ENCODE data around the gene CDKL1. TPM values are rescaled to one million over a fixed set of nuclear protein-coding genes. Genes with fewer than 3 reads are reported as not detected.
"Not testable (repeated sequence)": the region's sequence is repeated elsewhere in the genome, so short reads cannot be mapped to it uniquely, and the experiment has no call there.

Gene CDKL1
- total RNA-seq, 1 donor: 10.5 TPM

- TF ChIP-seq CTCF (IDR thresholded peaks at IDR 0.05; ENCODE audit: extremely low read depth, low read depth, low read length): no peak
- Histone ChIP-seq H3K9me3 (ENCODE audit: low read depth, low read length) (no peaks in the 10 kb centered on the region), H3K4me2 (ENCODE audit: insufficient read depth, low read length) (no peak overlapping the region), H3K4me3 (ENCODE audit: insufficient read depth, low read length) (no peak overlapping the region), H2AFZ (ENCODE audit: low read length) (no peak overlapping the region), H3K4me1 (ENCODE audit: insufficient read depth, low read length) (peaks cover 11% of the 10 kb centered on the region), H3K27me3 (ENCODE audit: insufficient read depth, low read length) (no peaks in the 10 kb centered on the region), H3K79me2 (ENCODE audit: insufficient read depth, low read length) (no peaks in the 10 kb centered on the region), H3K36me3 (ENCODE audit: insufficient read depth, low read length) (peaks cover 3% of the 10 kb centered on the region), H3K27ac (ENCODE audit: low read depth, low read length) (no peak overlapping the region), H4K20me1 (ENCODE audit: insufficient read depth, low read length) (no peaks in the 10 kb centered on the region)
- no peak for DNase-seq (ENCODE audit: insufficient read length, low spot score, missing footprints)
These were observed 37.0 kb downstream of the CDKL1 start for GRCh38 chr14:50359631-50360030.

- TF ChIP-seq CTCF (IDR thresholded peaks at IDR 0.05; ENCODE audit: extremely low read depth, low read depth, low read length): no peak
- H3K27ac ChIP-seq (ENCODE audit: low read depth, low read length): no peak overlapping the region
- H3K36me3 ChIP-seq (ENCODE audit: insufficient read depth, low read length): peaks cover 3% of the 10 kb centered on the region
- no peak overlapping the region for H3K4me3 ChIP-seq (ENCODE audit: insufficient read depth, low read length)
- no peaks in the 10 kb centered on the region for H3K9me3 ChIP-seq (ENCODE audit: low read depth, low read length)
- H3K27me3 ChIP-seq (ENCODE audit: insufficient read depth, low read length): no peaks in the 10 kb centered on the region
- no peak overlapping the region for H3K4me2 ChIP-seq (ENCODE audit: insufficient read depth, low read length)
- H2AFZ ChIP-seq (ENCODE audit: low read length): no peak overlapping the region
- no peaks in the 10 kb centered on the region for H3K79me2 ChIP-seq (ENCODE audit: insufficient read depth, low read length)
- DNase-seq (ENCODE audit: insufficient read length, low spot score, missing footprints): no peak
- H4K20me1 ChIP-seq (ENCODE audit: insufficient read depth, low read length): no peaks in the 10 kb centered on the region
- peaks cover 4% of the 10 kb centered on the region for H3K4me1 ChIP-seq (ENCODE audit: insufficient read depth, low read length)
These were observed 38.8 kb downstream of the CDKL1 start for GRCh38 chr14:50357753-50358395.

GRCh38 chr14:50357124-50357523, 39.6 kb downstream of the CDKL1 start:
- H3K36me3 ChIP-seq (ENCODE audit: insufficient read depth, low read length): peaks cover 3% of the 10 kb centered on the region
- no peaks in the 10 kb centered on the region for H3K27me3 ChIP-seq (ENCODE audit: insufficient read depth, low read length)
- no peak for TF ChIP-seq CTCF (IDR thresholded peaks at IDR 0.05; ENCODE audit: extremely low read depth, low read depth, low read length)

GRCh38 chr14:50356283-50356682, 40.4 kb downstream of the CDKL1 start:
- not testable (repeated sequence) for H3K36me3 ChIP-seq (ENCODE audit: insufficient read depth, low read length); H3K79me2 ChIP-seq (ENCODE audit: insufficient read depth, low read length); H3K27ac ChIP-seq (ENCODE audit: low read depth, low read length); H3K4me1 ChIP-seq (ENCODE audit: insufficient read depth, low read length); DNase-seq (ENCODE audit: insufficient read length, low spot score, missing footprints); H3K27me3 ChIP-seq (ENCODE audit: insufficient read depth, low read length); H2AFZ ChIP-seq (ENCODE audit: low read length); H4K20me1 ChIP-seq (ENCODE audit: insufficient read depth, low read length); H3K4me3 ChIP-seq (ENCODE audit: insufficient read depth, low read length); H3K9me3 ChIP-seq (ENCODE audit: low read depth, low read length); H3K4me2 ChIP-seq (ENCODE audit: insufficient read depth, low read length)

More at GRCh38 chr14:50357124-50357523, 39.6 kb downstream of the CDKL1 start:
- H3K79me2 ChIP-seq (ENCODE audit: insufficient read depth, low read length): no peaks in the 10 kb centered on the region
- no peaks in the 10 kb centered on the region for H4K20me1 ChIP-seq (ENCODE audit: insufficient read depth, low read length)
- no peak overlapping the region for H3K4me3 ChIP-seq (ENCODE audit: insufficient read depth, low read length)
- H3K27ac ChIP-seq (ENCODE audit: low read depth, low read length): no peak overlapping the region
- H3K9me3 ChIP-seq (ENCODE audit: low read depth, low read length): no peaks in the 10 kb centered on the region
- H2AFZ ChIP-seq (ENCODE audit: low read length): no peak overlapping the region
- no peak for DNase-seq (ENCODE audit: insufficient read length, low spot score, missing footprints)
- H3K4me2 ChIP-seq (ENCODE audit: insufficient read depth, low read length): no peak overlapping the region
- H3K4me1 ChIP-seq (ENCODE audit: insufficient read depth, low read length): peaks cover 3% of the 10 kb centered on the region

Measured in osteoblast (primary cell).